Amniotic stem cell (primary cell): ENCODE results near the gene ZNF92.
"Not testable (repeated sequence)": the region's sequence is repeated elsewhere in the genome, so short reads cannot be mapped to it uniquely, and the experiment has no call there.

Experiments
- DNase-seq: peaks from one replicate; lab custom pipeline; 2025; lab: John Stamatoyannopoulos, UW

ZNF92 gene

GRCh38 chr7:65429642-65430343, 56.1 kb downstream of the ZNF92 start:
- DNase-seq = no peak

- DNase-seq = no peak
Measured at GRCh38 chr7:65430344-65431186, 56.9 kb downstream of the ZNF92 start.

- no peak for DNase-seq
Measured at GRCh38 chr7:65434307-65434706, 60.7 kb downstream of the ZNF92 start.

- no peak for DNase-seq
Measured at GRCh38 chr7:65436163-65436562, 62.5 kb downstream of the ZNF92 start.

GRCh38 chr7:65438598-65438997, 64.9 kb downstream of the ZNF92 start:
- peak; percentile 46 for DNase-seq

GRCh38 chr7:65441010-65441409, 67.4 kb downstream of the ZNF92 start:
- DNase-seq = no peak

- DNase-seq = no peak
Measured at GRCh38 chr7:65444205-65444842, 70.7 kb downstream of the ZNF92 start.

GRCh38 chr7:65444899-65445823, 71.5 kb downstream of the ZNF92 start:
- no peak for DNase-seq

- not testable (repeated sequence) for DNase-seq
Measured at GRCh38 chr7:65447041-65447440, 73.4 kb downstream of the ZNF92 start.

GRCh38 chr7:65448816-65449504, 75.3 kb downstream of the ZNF92 start:
- DNase-seq = no peak

- no peak for DNase-seq
Measured at GRCh38 chr7:65449505-65449852, 75.8 kb downstream of the ZNF92 start.
